BLaER1 treated with 17β-estradiol and CSF1 and Interleukin-3, amounts not matched to agents 10 nM and 100 nM (cell line): ENCODE results near the gene CXCL10.
"Not testable (repeated sequence)": the region's sequence is repeated elsewhere in the genome, so short reads cannot be mapped to it uniquely, and the experiment has no call there.

Experiments used
- H3K27ac ChIP-seq, 11 experiments: shearing (Covaris generic); formaldehyde crosslinking; 2 replicates each; pipeline ENCODE4 v1.8.1; 2022
- H3K27me3 ChIP-seq, 11 experiments: shearing (Covaris generic); formaldehyde crosslinking; 2 replicates each; pipeline ENCODE4 v1.8.1; 2022
- H3K36me3 ChIP-seq, 11 experiments: shearing (Covaris generic); formaldehyde crosslinking; 2 replicates each; pipeline ENCODE4 v1.8.1; 2022
- H3K4me1 ChIP-seq, 10 experiments: shearing (Covaris generic); formaldehyde crosslinking; 2 replicates each; pipeline ENCODE4 v1.8.1; 2022
- H3K4me2 ChIP-seq, 11 experiments: shearing (Covaris generic); formaldehyde crosslinking; 2 replicates each; pipeline ENCODE4 v1.8.1; 2022
- H3K4me3 ChIP-seq, 10 experiments: shearing (Covaris generic); formaldehyde crosslinking; 2 replicates each; pipeline ENCODE4 v1.8.1; 2022
- H3K9ac ChIP-seq, 11 experiments: shearing (Covaris generic); formaldehyde crosslinking; 2 replicates each; pipeline ENCODE4 v1.8.1; 2022
- H3K9me3 ChIP-seq, 11 experiments: shearing (Covaris generic); formaldehyde crosslinking; replicated peaks in 1 of 11; 2 replicates each; pipeline ENCODE4 v1.8.1; 2022
- H4K20me1 ChIP-seq, 11 experiments: shearing (Covaris generic); formaldehyde crosslinking; 2 replicates each; pipeline ENCODE4 v1.8.1; 2022
- Cebpa-rat ChIP-seq, 11 experiments: shearing (Covaris generic); IDR thresholded peaks; 2 replicates each; pipeline ENCODE4 v1.8.1; 2022

Gene CXCL10

DNA sequence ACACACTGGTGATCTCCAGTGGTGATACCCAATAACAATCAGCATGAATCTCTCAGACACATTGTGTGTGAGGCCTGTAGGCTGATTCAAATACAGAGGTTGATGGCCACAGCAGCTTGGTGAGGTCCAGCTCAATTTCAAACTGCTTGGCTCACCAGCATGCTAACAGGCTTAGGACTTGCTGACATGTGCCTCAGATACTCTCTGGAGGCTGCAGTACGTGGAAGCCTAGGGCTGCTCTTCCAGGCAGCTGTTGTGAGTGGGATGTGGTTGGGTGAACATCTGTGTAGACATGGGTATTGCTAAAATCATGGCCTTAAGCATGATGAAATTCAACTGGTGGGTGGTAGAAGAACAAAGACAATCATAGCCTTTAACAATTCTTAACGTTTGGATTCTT, 20.3 kb downstream of the CXCL10 start:
- H3K4me3 ChIP-seq = no peak overlapping the region
- H3K27me3 ChIP-seq = no peaks in the 10 kb centered on the region
- peak overlapping the region in 7 of 11 experiments; percentile 3 to 74 (median 58); a peak in 12 of 22 replicates for H3K9ac ChIP-seq
- H3K9me3 ChIP-seq = no peaks in the 10 kb centered on the region
- H3K4me1 ChIP-seq = peaks cover 19 to 31% (median 27%) of the 10 kb centered on the region in 10 experiments
- no peaks in the 10 kb centered on the region for H3K36me3 ChIP-seq
- H4K20me1 ChIP-seq = no peaks in the 10 kb centered on the region
- peak overlapping the region in 9 of 11 experiments; percentile 39 to 92 (median 71); a peak in 18 of 22 replicates for H3K27ac ChIP-seq
- H3K4me2 ChIP-seq = peak overlapping the region; percentile 25 to 77 (median 67)
- peak in 6 of 11 experiments; percentile 36 to 85 (median 66); a peak in 7 of 22 replicates for TF ChIP-seq Cebpa-rat (IDR thresholded peaks at IDR 0.05)

GRCh38 chr4:76002176-76002575, 21.1 kb downstream of the CXCL10 start:
- peak overlapping the region in 4 of 11 experiments; percentile 58 to 74 (median 66); a peak in 6 of 22 replicates for H3K9ac ChIP-seq
- no peaks in the 10 kb centered on the region for H3K9me3 ChIP-seq
- TF ChIP-seq Cebpa-rat (IDR thresholded peaks at IDR 0.05) = peak in 4 of 11 experiments; percentile 20 to 37 (median 23); a peak in 2 of 22 replicates
- H3K4me3 ChIP-seq = no peak overlapping the region
- no peaks in the 10 kb centered on the region for H3K36me3 ChIP-seq
- peak overlapping the region in 9 of 11 experiments; percentile 39 to 92 (median 71); a peak in 18 of 22 replicates for H3K27ac ChIP-seq
- no peaks in the 10 kb centered on the region for H3K27me3 ChIP-seq
- no peaks in the 10 kb centered on the region for H4K20me1 ChIP-seq
- H3K4me2 ChIP-seq = peak overlapping the region; percentile 25 to 77 (median 67); a peak in 20 of 22 replicates
- H3K4me1 ChIP-seq = peaks cover 19 to 31% (median 27%) of the 10 kb centered on the region in 10 experiments

GRCh38 chr4:76001700-76002099, 21.6 kb downstream of the CXCL10 start:
- Histone ChIP-seq H3K27me3 (no peaks in the 10 kb centered on the region), H3K9ac (peak overlapping the region in 1 of 11 experiments; percentile 4; a peak in 2 of 22 replicates), H3K9me3 (no peaks in the 10 kb centered on the region), H3K27ac (peak overlapping the region in 8 of 11 experiments; percentile 62 to 92 (median 78); a peak in 14 of 22 replicates), H4K20me1 (no peaks in the 10 kb centered on the region), H3K4me3 (no peak overlapping the region), H3K4me1 (peaks cover 19 to 31% (median 27%) of the 10 kb centered on the region in 10 experiments), H3K36me3 (no peaks in the 10 kb centered on the region), H3K4me2 (peak overlapping the region in 10 of 11 experiments; percentile 25 to 77 (median 65); a peak in 17 of 22 replicates)
- no peak for TF ChIP-seq Cebpa-rat (IDR thresholded peaks at IDR 0.05)

GRCh38 chr4:76000279-76000678, 23.0 kb downstream of the CXCL10 start:
- no peak overlapping the region for H3K4me3 ChIP-seq
- no peak for TF ChIP-seq Cebpa-rat (IDR thresholded peaks at IDR 0.05)
- H3K9ac ChIP-seq = no peak overlapping the region
- no peaks in the 10 kb centered on the region for H3K27me3 ChIP-seq
- peak overlapping the region in 4 of 11 experiments; percentile 3 to 90 (median 26); a peak in 4 of 22 replicates for H3K27ac ChIP-seq
- no peaks in the 10 kb centered on the region for H3K36me3 ChIP-seq
- H3K4me2 ChIP-seq = no peak overlapping the region
- H3K4me1 ChIP-seq = peaks cover 19 to 31% (median 27%) of the 10 kb centered on the region in 10 experiments
- no peaks in the 10 kb centered on the region for H3K9me3 ChIP-seq
- no peaks in the 10 kb centered on the region for H4K20me1 ChIP-seq

DNA sequence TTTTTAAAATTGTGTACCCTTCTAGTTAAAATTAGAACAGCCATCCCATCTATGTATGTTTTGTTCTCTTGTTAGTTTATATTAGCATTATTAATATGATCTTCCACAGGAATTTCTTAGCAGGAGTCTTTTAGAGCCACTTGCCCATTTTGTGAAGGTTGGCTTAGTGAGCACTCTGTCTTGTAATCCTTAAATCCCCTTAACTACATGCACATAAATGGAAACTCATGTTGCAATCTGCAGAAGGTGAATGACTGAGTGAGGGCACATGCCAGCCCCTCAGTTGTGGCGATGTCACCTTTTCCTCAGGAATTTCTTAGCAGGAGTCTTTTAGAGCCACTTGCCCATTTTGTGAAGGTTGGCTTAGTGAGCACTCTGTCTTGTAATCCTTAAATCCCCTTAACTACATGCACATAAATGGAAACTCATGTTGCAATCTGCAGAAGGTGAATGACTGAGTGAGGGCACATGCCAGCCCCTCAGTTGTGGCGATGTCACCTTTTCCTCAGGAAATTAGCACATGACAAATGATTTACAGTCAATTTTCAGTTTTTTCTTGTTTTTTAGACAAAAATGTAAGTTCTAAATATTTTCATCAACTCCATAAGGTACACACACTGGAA, 24.7 kb downstream of the CXCL10 start:
- not testable (repeated sequence) for H3K9ac ChIP-seq, H3K4me2 ChIP-seq, H4K20me1 ChIP-seq, H3K9me3 ChIP-seq, H3K36me3 ChIP-seq, H3K27me3 ChIP-seq, H3K4me3 ChIP-seq
- Histone ChIP-seq H3K4me1 (peaks cover 12 to 23% (median 21%) of the 10 kb centered on the region in 10 experiments), H3K27ac (peak overlapping the region in 1 of 11 experiments; percentile 21; a peak in 1 of 22 replicates)

GRCh38 chr4:75997946-75998345, 25.4 kb downstream of the CXCL10 start:
- Histone ChIP-seq H3K9me3 (no peaks in the 10 kb centered on the region), H3K27ac (no peak overlapping the region), H3K4me1 (peaks cover 5 to 16% (median 14%) of the 10 kb centered on the region in 10 experiments), H3K4me2 (no peak overlapping the region), H3K36me3 (no peaks in the 10 kb centered on the region), H3K9ac (no peak overlapping the region), H3K27me3 (no peaks in the 10 kb centered on the region), H3K4me3 (no peak overlapping the region), H4K20me1 (no peaks in the 10 kb centered on the region)
- no peak for TF ChIP-seq Cebpa-rat (IDR thresholded peaks at IDR 0.05)

DNA sequence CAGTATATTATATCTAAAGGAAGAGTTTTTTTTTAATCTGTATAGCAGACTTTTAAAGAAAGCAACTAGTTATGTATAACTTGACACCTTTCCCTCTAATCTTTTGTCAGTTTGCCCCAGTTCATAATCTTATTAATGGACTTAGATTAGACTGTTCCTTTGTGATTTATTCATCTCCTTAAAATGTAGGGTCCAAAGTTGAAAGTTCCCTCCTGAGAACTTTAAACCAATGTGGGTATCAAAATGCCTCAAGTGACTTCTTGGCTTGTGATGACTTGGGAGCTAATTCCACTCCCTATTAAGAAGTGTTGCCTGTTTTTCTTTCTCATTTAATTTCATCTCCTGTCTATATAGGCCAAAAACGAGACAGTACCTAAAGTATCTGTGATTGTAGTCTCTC, 26.2 kb downstream of the CXCL10 start:
- Histone ChIP-seq H3K9me3 (no peaks in the 10 kb centered on the region), H3K27ac (no peak overlapping the region; a peak in 1 of 22 replicates), H3K36me3 (no peaks in the 10 kb centered on the region), H3K4me3 (no peak overlapping the region), H3K9ac (no peak overlapping the region), H4K20me1 (no peaks in the 10 kb centered on the region), H3K4me2 (no peak overlapping the region), H3K4me1 (peaks cover 0 to 8% (median 6%) of the 10 kb centered on the region in 10 experiments; a peak in 17 of 20 replicates), H3K27me3 (no peaks in the 10 kb centered on the region)
- TF ChIP-seq Cebpa-rat (IDR thresholded peaks at IDR 0.05) = no peak

DNA sequence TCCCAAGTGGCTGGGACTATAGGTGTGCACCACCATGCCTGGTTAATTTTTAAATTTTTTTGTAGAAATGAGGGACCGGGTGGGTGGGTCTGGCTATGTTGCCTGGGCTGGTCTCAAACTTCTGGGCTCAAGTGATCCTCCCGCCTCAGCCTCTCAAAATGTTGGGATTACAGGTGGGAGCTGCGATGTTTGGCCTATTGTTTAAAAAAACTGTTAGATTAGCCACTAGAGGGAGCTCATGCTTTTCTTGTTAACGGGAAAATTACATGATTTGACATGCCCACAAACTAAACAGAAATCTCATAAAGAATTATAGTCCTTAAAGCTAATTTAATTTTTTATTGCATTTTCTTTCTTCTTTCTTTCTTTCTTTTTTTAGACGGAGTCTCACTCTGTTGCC, 27.6 kb downstream of the CXCL10 start:
- no peak overlapping the region; a peak in 1 of 22 replicates for H3K9ac ChIP-seq
- H3K27ac ChIP-seq = peak overlapping the region in 4 of 11 experiments; percentile 5 to 55 (median 44); a peak in 5 of 22 replicates
- no peaks in the 10 kb centered on the region for H3K27me3 ChIP-seq
- no peak overlapping the region for H3K4me3 ChIP-seq
- no peak overlapping the region for H3K4me2 ChIP-seq
- TF ChIP-seq Cebpa-rat (IDR thresholded peaks at IDR 0.05) = no peak
- no peaks in the 10 kb centered on the region for H3K9me3 ChIP-seq
- no peaks in the 10 kb centered on the region for H4K20me1 ChIP-seq
- H3K36me3 ChIP-seq = no peaks in the 10 kb centered on the region
- H3K4me1 ChIP-seq = peaks cover 0 to 5% (median 4%) of the 10 kb centered on the region in 10 experiments; a peak in 4 of 20 replicates

DNA sequence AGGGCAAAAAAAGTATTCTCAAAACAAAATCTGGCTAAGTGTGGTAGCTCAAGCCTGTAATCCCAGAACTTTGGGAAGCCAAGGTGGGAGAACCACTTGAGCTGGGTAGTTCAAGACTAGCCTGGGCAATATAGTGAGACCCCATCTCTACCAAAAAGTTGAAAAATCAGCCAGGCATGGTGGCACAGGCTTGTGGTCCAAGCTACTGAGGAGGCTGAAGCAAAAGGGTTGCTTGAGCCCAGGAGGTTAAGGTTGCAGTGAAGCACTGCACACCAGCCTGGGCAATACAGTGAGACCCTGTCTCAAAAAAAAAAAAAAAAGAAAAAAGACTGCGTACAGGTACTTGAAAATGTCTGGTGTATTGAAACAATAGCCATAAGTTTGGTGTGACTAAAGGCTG, 30.8 kb downstream of the CXCL10 start:
- no peak for TF ChIP-seq Cebpa-rat (IDR thresholded peaks at IDR 0.05)
- Histone ChIP-seq H4K20me1 (peaks cover 0 to 23% (median 13%) of the 10 kb centered on the region in 11 experiments; a peak in 9 of 22 replicates), H3K36me3 (peaks cover 0 to 21% (median 16%) of the 10 kb centered on the region in 11 experiments; a peak in 19 of 22 replicates), H3K27ac (no peak overlapping the region), H3K27me3 (no peaks in the 10 kb centered on the region), H3K9me3 (peaks cover 0 to 12% (median 7%) of the 10 kb centered on the region in 11 experiments; a peak in 13 of 22 replicates), H3K9ac (no peak overlapping the region), H3K4me2 (no peak overlapping the region), H3K4me1 (peaks cover 12 to 26% (median 21%) of the 10 kb centered on the region in 10 experiments), H3K4me3 (no peak overlapping the region)
